ENCODE data around the gene OXA1L. TPM values are rescaled to one million over a fixed set of nuclear protein-coding genes. Genes with fewer than 3 reads are reported as not detected.

Gene OXA1L
- total RNA-seq, 1 experiment from 2014 or later, result 110 TPM

DNA sequence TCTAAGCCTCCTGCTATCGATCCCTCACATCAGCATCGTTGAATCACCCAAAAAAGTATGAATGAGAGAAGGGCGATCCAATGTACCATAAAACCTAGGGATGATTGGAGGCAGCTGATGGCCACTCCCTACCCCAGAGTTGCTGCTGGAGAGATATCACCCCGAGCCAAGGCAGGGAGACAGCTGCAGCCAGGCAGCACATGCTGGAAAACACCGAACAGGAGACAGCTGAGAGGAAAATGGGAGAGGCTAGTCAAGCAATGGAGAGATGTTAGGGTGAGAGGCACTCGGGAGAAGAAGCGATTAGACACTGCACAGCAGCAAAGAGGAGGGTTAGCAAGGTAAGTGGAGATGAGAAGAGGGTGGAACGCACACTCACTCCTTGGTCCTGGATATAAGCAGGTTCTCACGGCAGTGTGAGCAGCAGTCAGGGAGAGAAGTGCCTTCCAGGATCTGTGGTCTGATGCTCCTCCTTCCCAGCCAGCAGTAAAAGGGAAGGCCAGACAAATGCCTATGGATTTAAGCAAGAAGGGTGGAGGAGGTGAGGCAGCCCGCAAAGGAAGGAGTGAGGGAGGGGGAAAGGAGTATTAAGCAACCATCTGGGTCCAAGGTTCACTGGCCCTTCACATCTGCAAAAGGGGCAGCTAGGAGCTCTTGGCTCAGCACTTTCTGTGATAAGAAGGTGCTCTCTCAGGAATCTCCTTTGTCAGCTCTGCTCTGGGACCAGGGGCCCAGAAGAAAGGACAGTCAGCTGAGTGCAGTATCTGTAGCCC is 48.6 kb downstream of the OXA1L start, which contains the start of gene SLC7A7:
SLC7A7 (minus strand) TSS at position 495 of the 773 bp plus-strand sequence. CDS start 2,037 bp downstream, outside the sequence.
- Mint-ChIP-seq H3K4me3 (ENCODE audit: unreplicated experiment) (peak within 1 kb of the TSS; percentile 89), H3K4me1 (ENCODE audit: low read depth, unreplicated experiment) (peaks cover 43% of the 10 kb centered on the region), H3K27ac (ENCODE audit: unreplicated experiment) (peak within 1 kb of the TSS; percentile 70), H3K36me3 (ENCODE audit: insufficient read depth, unreplicated experiment) (peaks cover 64% of the 10 kb centered on the region), H3K27me3 (ENCODE audit: insufficient read depth, unreplicated experiment) (no peaks in the 10 kb centered on the region), H3K9me3 (ENCODE audit: unreplicated experiment) (no peaks in the 10 kb centered on the region)
- Histone ChIP-seq H3K4me3 (ENCODE audit: low read depth, low read length) (peak within 1 kb of the TSS; percentile 48), H3K4me1 (peaks cover 54% of the 10 kb centered on the region), H3K27me3 (replicated peaks; ENCODE audit: control insufficient read depth, insufficient read depth, low read length) (no peaks in the 10 kb centered on the region), H3K36me3 (ENCODE audit: control insufficient read depth, insufficient read depth, low read length) (peaks cover 2% of the 10 kb centered on the region; the same call in 1 of the 2 replicates), H3K9me3 (no peaks in the 10 kb centered on the region)
- TF ChIP-seq, protein P1, sequence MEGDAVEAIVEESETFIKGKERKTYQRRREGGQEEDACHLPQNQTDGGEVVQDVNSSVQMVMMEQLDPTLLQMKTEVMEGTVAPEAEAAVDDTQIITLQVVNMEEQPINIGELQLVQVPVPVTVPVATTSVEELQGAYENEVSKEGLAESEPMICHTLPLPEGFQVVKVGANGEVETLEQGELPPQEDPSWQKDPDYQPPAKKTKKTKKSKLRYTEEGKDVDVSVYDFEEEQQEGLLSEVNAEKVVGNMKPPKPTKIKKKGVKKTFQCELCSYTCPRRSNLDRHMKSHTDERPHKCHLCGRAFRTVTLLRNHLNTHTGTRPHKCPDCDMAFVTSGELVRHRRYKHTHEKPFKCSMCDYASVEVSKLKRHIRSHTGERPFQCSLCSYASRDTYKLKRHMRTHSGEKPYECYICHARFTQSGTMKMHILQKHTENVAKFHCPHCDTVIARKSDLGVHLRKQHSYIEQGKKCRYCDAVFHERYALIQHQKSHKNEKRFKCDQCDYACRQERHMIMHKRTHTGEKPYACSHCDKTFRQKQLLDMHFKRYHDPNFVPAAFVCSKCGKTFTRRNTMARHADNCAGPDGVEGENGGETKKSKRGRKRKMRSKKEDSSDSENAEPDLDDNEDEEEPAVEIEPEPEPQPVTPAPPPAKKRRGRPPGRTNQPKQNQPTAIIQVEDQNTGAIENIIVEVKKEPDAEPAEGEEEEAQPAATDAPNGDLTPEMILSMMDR (IDR thresholded peaks at IDR 0.05; ENCODE audit: insufficient read depth in 1 of 2, low read depth in 1 of 2, low read length in 1 of 2, severe bottlenecking in 1 of 2, unreplicated experiment in 1 of 2), result no peak
- ChIA-PET CTCF (interaction anchor here (0.7 to 1.0 kb wide), 3 partner anchors 8 to 38 kb away, joined by 3 to 4 read pairs (median 3); partner anchors contain the start of gene MMP14), POLR2A (interaction anchor here (0.5 to 1.9 kb wide), 5 partner anchors 8 to 49 kb away, joined by 3 to 8 read pairs (median 4); partner anchors contain the start of genes MRPL52 and OXA1L)
- BruUV-seq (replicated peaks), result TSS peak; percentile 89
- peak; percentile 87 to 91 for DNase-seq
- intact Hi-C loops (cut with micrococcal nuclease; ENCODE audit: unreplicated experiment), result loop anchor here (1.0 to 5.0 kb wide), 2 partner anchors 8 to 203 kb away; no protein-coding TSS in a partner anchor

DNA sequence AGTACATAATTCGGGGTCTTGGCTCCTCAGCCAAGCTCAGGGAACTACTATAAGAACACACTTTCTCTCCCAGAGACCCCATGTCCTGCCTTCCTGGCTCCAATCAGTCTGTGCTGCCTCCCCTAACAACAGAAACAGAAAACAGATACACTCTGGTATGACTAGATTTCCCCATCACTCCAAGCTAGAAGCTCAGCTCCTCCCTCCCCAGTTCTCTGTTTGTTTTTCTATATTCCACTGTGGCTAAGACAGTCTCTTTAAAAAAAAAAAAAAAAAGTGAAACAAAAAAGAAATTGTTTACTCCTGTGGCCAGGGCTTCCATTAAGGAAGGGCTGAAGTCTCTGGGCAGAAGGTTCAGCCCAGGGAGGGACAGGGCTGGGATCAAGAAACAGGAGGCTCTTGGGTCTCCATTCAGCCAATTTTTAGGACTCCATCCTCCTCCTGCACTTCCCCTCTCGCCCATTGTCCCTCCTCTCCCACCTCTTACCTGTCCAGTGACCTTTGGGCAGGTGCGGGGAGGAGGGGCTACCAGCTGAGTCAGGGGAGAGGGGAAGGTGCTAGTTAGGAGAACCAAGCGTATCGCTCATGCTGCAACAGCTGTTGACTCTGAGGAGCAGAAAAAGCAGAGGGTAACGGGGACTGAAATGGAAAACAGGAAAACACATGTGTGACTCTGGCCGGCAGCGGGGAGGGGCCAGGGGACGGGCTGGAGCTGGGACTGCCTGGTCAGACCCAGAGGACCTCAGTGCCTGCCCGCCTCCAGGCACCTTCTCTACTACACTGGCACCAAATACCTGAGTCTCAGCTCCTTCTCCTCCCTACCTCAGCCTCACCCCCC is 52.9 kb downstream of the OXA1L start:
- peaks cover 73% of the 10 kb centered on the region for H3K4me1 ChIP-seq
- peak overlapping the region; percentile 94 for H3K27ac Mint-ChIP-seq (ENCODE audit: unreplicated experiment)
- intact Hi-C loops (cut with micrococcal nuclease; ENCODE audit: unreplicated experiment), result loop anchor here (1.0 to 5.0 kb wide), 4 partner anchors 12 to 207 kb away; no protein-coding TSS in a partner anchor
- H3K4me3 Mint-ChIP-seq (ENCODE audit: unreplicated experiment), result peak overlapping the region; percentile 74
- no peaks in the 10 kb centered on the region for H3K9me3 Mint-ChIP-seq (ENCODE audit: unreplicated experiment)
- POLR2A ChIA-PET, result interaction anchor here (0.5 to 1.6 kb wide), 11 partner anchors 11 to 230 kb away, joined by 3 to 15 read pairs (median 5); partner anchors contain the start of genes LRP10, MMP14 and OXA1L
- H3K9me3 ChIP-seq, result no peaks in the 10 kb centered on the region
- H3K4me1 Mint-ChIP-seq (ENCODE audit: low read depth, unreplicated experiment), result peaks cover 45% of the 10 kb centered on the region
- TF ChIP-seq, protein P1 (IDR thresholded peaks at IDR 0.05; ENCODE audit: insufficient read depth in 1 of 2, low read depth in 1 of 2, low read length in 1 of 2, severe bottlenecking in 1 of 2, unreplicated experiment in 1 of 2), result no peak
- CTCF ChIA-PET, result interaction anchor here (0.6 to 1.7 kb wide), 14 partner anchors 10 to 249 kb away, joined by 3 to 6 read pairs (median 4); partner anchors contain the start of genes LRP10, MRPL52 and OXA1L
- H3K36me3 Mint-ChIP-seq (ENCODE audit: insufficient read depth, unreplicated experiment), result peaks cover 34% of the 10 kb centered on the region
- no peaks in the 10 kb centered on the region for H3K27me3 ChIP-seq (replicated peaks; ENCODE audit: control insufficient read depth, insufficient read depth, low read length)
- peak overlapping the region; percentile 13 for H3K4me3 ChIP-seq (ENCODE audit: low read depth, low read length)
- DNase-seq, result peak; percentile 93 to 95
- no peaks in the 10 kb centered on the region for H3K27me3 Mint-ChIP-seq (ENCODE audit: insufficient read depth, unreplicated experiment)
- H3K36me3 ChIP-seq (ENCODE audit: control insufficient read depth, insufficient read depth, low read length), result no peaks in the 10 kb centered on the region
- BruUV-seq (replicated peaks), result no TSS peak
